Activated naive CD8-positive, alpha-beta T cell treated with anti-CD3 and anti-CD28 coated beads, Interleukin-2, amount 10 ng/mL, durations not matched to agents 7 days and 5 days (primary cell): ENCODE results near the gene RAI14. TPM values are rescaled to one million over a fixed set of nuclear protein-coding genes. Genes with fewer than 3 reads are reported as not detected.

Source experiments
- ATAC-seq: fragments of 150-1000 bp; cut with Tn5 transposase; one replicate; pipeline ENCODE4 v1.10.0; 2021; ENCODE audit warnings: low read depth, moderate library complexity
- POLR2A ChIA-PET: fragments of 350-600 bp; sonication (Branson Sonifier 250); formaldehyde crosslinking; loops from one replicate; lab custom pipeline; 2021; ENCODE audit warnings: antibody characterized with exemption; lab: Charles Lee
- DNase-seq: peaks from one replicate; pipeline ENCODE4 v3.0.0; 2021
- H3K27ac Mint-ChIP-seq: one replicate; pipeline ENCODE4 v1.8.0; 2022; ENCODE audit warnings: mild to moderate bottlenecking, mixed read lengths
- H3K27me3 Mint-ChIP-seq: one replicate; pipeline ENCODE4 v1.8.0; 2022; ENCODE audit warnings: mild to moderate bottlenecking, moderate library complexity, mixed read lengths
- H3K36me3 Mint-ChIP-seq: one replicate; pipeline ENCODE4 v1.8.0; 2021; ENCODE audit warnings: mild to moderate bottlenecking, mixed read lengths
- H3K4me1 Mint-ChIP-seq: one replicate; pipeline ENCODE4 v1.8.0; 2021; ENCODE audit warnings: mixed read lengths
- H3K4me3 Mint-ChIP-seq: one replicate; pipeline ENCODE4 v1.8.0; 2022; ENCODE audit warnings: mild to moderate bottlenecking, moderate library complexity, mixed read lengths
- H3K9me3 Mint-ChIP-seq: one replicate; pipeline ENCODE4 v1.8.0; 2021; ENCODE audit warnings: mixed read lengths
- total RNA-seq, 2 experiments: library from RNA; stranded (reverse); gene quantifications; one replicate each; pipeline ENCODE4 v1.2.3, GENCODE V29; 2021

Gene RAI14
- total RNA-seq = under 1 TPM in 1 of 2 experiments, not detected in 1; 0.77 TPM

DNA sequence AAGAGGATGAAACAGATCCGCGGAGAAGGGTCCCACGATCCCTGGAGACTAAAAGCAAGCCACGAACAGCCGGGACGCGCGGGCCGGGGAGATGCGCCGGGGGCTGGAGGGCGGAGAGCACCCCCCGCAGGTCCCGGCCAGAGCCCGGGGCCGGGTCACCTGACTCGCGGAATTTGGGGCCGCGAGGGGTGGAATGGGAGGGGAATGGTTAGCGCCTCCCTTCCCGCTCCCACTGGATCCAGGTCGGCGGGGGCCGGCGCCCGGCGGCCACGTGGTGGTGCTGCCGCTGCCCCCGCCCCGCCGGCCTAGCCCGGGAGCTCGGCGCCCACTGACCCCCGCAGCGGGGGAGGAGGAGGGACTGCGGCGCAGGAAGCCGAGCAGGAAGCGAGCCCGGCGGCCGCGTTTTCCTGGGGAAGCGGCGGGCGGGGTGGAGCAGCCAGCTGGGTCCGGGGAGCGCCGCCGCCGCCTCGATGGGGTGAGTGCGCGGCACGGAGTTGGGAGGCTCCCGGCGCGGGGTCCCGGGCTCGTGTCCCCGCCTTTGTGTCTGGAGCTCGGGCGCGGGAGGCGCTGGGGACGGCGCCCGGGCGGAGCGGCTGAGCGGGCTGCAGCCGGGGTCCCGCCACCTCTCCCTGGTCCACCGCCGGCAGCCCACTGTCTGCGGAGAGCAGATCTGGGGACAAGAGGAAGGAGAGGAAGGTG lies at the start of gene RAI14:
RAI14 (plus strand) TSS at position 328 of the 699 bp plus-strand sequence. CDS start 30,592 bp downstream, outside the sequence.
- POLR2A ChIA-PET = no interaction called here
- DNase-seq = peak; percentile 50

DNA sequence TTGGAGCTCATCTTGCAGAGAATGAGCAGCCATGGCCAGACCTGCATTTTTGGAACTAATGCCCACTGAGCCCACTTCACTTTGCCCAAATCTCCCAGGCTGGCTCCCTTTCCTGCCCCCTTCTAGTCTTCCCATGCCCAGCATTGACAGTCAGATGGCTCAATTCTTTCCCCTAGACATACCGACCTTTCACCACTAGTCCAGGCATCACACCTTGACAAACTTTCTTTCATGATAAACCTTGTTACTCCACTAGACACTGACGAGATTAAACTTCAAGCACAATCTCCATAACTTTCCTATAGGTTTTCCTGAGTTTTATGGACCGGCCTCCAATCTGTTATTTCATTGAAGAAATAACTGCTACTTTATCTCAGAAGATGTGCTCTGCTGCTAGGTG lies 47.8 kb upstream of the RAI14 start:
- Mint-ChIP-seq H3K4me1 (no peaks in the 10 kb centered on the region), H3K27ac (no peak overlapping the region), H3K36me3 (no peaks in the 10 kb centered on the region), H3K4me3 (no peak overlapping the region), H3K27me3 (no peaks in the 10 kb centered on the region), H3K9me3 (no peaks in the 10 kb centered on the region)
- DNase-seq (no peak), ATAC-seq (no peak)
- POLR2A ChIA-PET = no interaction called here

More for the DNA sequence above, at the start of gene RAI14:
- Mint-ChIP-seq H3K27ac (peak within 1 kb of the TSS; percentile 40), H3K9me3 (no peaks in the 10 kb centered on the region), H3K4me3 (peak within 1 kb of the TSS; percentile 72), H3K36me3 (no peaks in the 10 kb centered on the region), H3K27me3 (peaks cover 59% of the 10 kb centered on the region), H3K4me1 (peaks cover 9% of the 10 kb centered on the region)
- ATAC-seq = peak; percentile 41

DNA sequence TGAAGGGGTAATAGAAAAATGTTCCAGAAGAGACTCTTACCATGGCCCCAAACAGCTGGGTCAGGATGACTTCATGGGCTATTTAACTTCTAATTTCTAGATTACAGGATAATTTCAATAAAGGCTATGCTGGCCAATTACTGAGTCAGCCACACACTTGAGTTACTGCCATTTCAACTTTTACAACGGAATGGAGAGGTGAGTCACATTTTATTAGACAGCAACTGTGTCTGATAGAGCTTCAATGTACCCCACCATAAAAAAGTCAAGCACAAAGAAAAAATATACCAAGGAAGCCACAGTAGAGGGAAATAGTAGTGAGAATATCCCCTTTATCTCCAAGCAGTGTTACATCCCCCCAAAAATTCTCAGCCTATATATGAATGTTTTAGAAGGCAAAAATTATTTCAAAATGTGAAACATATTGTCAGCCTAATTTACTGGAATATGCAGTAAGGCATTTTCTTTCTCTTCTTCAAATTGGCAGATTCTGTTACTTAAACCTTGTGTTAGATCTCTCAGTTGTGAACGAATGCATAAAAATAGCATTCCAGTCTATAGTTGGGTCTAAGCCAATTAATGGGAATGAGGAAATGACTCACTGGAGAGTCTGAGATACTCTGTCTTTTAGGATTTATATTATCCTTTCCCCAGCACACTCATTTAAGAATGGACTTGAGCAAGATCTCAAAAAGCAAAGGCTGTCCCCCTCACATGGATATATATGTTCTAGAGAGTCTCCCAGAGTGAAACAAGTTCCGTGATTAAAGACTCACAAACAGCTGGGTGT lies 47.1 kb upstream of the RAI14 start:
- H3K36me3 Mint-ChIP-seq = no peaks in the 10 kb centered on the region
- ATAC-seq (no peak), DNase-seq (no peak)
- H3K9me3 Mint-ChIP-seq = no peaks in the 10 kb centered on the region
- POLR2A ChIA-PET = no interaction called here
- no peaks in the 10 kb centered on the region for H3K4me1 Mint-ChIP-seq
- no peaks in the 10 kb centered on the region for H3K27me3 Mint-ChIP-seq
- no peak overlapping the region for H3K4me3 Mint-ChIP-seq
- no peak overlapping the region for H3K27ac Mint-ChIP-seq

GRCh38 chr5:34609951-34610441 lies 46.1 kb upstream of the RAI14 start:
- Mint-ChIP-seq H3K4me3 (no peak overlapping the region), H3K4me1 (no peaks in the 10 kb centered on the region), H3K36me3 (no peaks in the 10 kb centered on the region), H3K27ac (no peak overlapping the region), H3K9me3 (no peaks in the 10 kb centered on the region), H3K27me3 (no peaks in the 10 kb centered on the region)
- POLR2A ChIA-PET = no interaction called here
- DNase-seq (no peak), ATAC-seq (no peak)

- Mint-ChIP-seq H3K4me3 (no peak overlapping the region), H3K27me3 (no peaks in the 10 kb centered on the region), H3K36me3 (no peaks in the 10 kb centered on the region), H3K9me3 (no peaks in the 10 kb centered on the region), H3K27ac (no peak overlapping the region), H3K4me1 (no peaks in the 10 kb centered on the region)
- ATAC-seq (no peak), DNase-seq (no peak)
- POLR2A ChIA-PET = no interaction called here
Observed at GRCh38 chr5:34610546-34610945, 45.6 kb upstream of the RAI14 start.

- H3K9me3 Mint-ChIP-seq = no peaks in the 10 kb centered on the region
- DNase-seq = no peak
- no peaks in the 10 kb centered on the region for H3K4me1 Mint-ChIP-seq
- POLR2A ChIA-PET = no interaction called here
- H3K27me3 Mint-ChIP-seq = no peaks in the 10 kb centered on the region
- no peak overlapping the region for H3K27ac Mint-ChIP-seq
- no peak overlapping the region for H3K4me3 Mint-ChIP-seq
- no peaks in the 10 kb centered on the region for H3K36me3 Mint-ChIP-seq
- ATAC-seq = no peak
Observed at GRCh38 chr5:34611464-34612415, 44.4 kb upstream of the RAI14 start.

- POLR2A ChIA-PET = no interaction called here
- Mint-ChIP-seq H3K27ac (no peak overlapping the region), H3K36me3 (no peaks in the 10 kb centered on the region), H3K4me3 (no peak overlapping the region), H3K9me3 (no peaks in the 10 kb centered on the region), H3K4me1 (no peaks in the 10 kb centered on the region), H3K27me3 (peaks cover 3% of the 10 kb centered on the region)
- DNase-seq (no peak), ATAC-seq (no peak)
Observed at GRCh38 chr5:34616651-34617050, 39.5 kb upstream of the RAI14 start.

- Mint-ChIP-seq H3K4me1 (no peaks in the 10 kb centered on the region), H3K27me3 (peaks cover 6% of the 10 kb centered on the region), H3K36me3 (no peaks in the 10 kb centered on the region), H3K9me3 (no peaks in the 10 kb centered on the region), H3K4me3 (no peak overlapping the region), H3K27ac (no peak overlapping the region)
- DNase-seq (no peak), ATAC-seq (no peak)
- POLR2A ChIA-PET = no interaction called here
Observed at GRCh38 chr5:34618371-34619065, 37.6 kb upstream of the RAI14 start.

DNA sequence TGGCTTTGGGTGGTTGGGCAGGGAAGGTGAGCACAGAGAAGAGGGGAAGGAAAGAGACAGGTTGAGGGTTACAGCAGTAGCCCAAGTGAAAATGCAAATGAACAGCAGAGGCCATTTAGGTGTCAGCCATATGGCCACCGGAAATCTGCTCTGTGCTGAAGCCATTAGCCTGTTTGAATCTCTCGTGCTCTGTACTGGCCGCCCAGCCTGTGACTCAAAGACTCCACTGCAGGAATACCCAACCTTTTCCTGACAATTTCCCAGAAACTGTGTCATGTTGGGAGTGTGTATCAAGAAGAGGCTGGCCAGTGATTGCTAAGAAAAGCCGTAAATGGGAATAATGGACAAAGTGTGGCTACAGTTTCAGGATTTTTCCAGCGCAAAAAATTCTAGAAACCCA lies 35.9 kb upstream of the RAI14 start:
- ATAC-seq = no peak
- DNase-seq = no peak
- Mint-ChIP-seq H3K27me3 (peaks cover 12% of the 10 kb centered on the region), H3K4me3 (no peak overlapping the region), H3K9me3 (no peaks in the 10 kb centered on the region), H3K36me3 (no peaks in the 10 kb centered on the region), H3K4me1 (no peaks in the 10 kb centered on the region), H3K27ac (no peak overlapping the region)
- POLR2A ChIA-PET = no interaction called here

DNA sequence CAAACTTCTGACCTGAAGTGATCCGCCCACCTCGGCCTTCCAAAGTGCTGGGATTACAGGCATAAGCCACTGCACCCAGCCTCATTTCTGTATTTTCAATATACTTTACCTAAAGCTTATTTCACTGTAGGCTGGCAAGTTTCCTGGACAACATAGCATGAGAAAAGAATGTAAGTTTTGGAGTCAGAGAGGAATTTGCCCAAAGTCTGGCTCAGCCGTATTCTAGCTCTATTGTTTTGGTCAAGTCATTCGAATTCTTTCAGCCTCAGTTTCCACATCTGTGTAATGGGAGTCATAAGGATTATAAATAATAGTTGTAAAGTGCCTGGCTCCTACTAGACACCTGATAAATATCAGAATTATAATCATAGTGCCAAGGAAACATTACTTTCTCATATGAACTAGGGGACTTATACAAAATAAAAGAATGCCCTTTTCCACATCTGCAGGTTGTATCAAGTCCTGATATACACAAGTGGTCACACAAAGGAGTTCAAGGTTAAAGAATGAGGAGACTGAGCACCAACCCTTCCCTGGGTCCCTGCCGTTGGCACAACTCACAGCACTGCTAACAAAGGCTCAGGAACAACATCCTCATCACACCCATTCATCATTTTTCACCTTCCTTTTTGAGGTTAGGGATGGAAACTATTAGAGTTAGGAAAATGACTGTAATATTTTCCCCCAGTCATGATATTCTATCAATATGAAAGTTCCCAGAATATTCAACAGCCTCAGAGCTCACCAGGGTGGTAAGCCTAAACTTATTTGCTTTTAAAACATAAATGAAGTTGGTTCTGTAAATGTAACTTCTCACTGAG lies 34.6 kb upstream of the RAI14 start:
- no peak overlapping the region for H3K27ac Mint-ChIP-seq

GRCh38 chr5:34622098-34622400 lies 34.1 kb upstream of the RAI14 start:
- H3K9me3 Mint-ChIP-seq = no peaks in the 10 kb centered on the region
- H3K36me3 Mint-ChIP-seq = no peaks in the 10 kb centered on the region
- no peak overlapping the region for H3K27ac Mint-ChIP-seq
- ATAC-seq (no peak), DNase-seq (no peak)
- H3K27me3 Mint-ChIP-seq = peaks cover 12% of the 10 kb centered on the region
- POLR2A ChIA-PET = no interaction called here
- no peaks in the 10 kb centered on the region for H3K4me1 Mint-ChIP-seq
- no peak overlapping the region for H3K4me3 Mint-ChIP-seq

More for the DNA sequence above, 34.6 kb upstream of the RAI14 start:
- no peak overlapping the region for H3K4me3 Mint-ChIP-seq
- POLR2A ChIA-PET = no interaction called here
- ATAC-seq (no peak), DNase-seq (no peak)
- H3K27me3 Mint-ChIP-seq = peaks cover 12% of the 10 kb centered on the region
- no peaks in the 10 kb centered on the region for H3K36me3 Mint-ChIP-seq
- H3K9me3 Mint-ChIP-seq = no peaks in the 10 kb centered on the region
- H3K4me1 Mint-ChIP-seq = no peaks in the 10 kb centered on the region

GRCh38 chr5:34624691-34625090 lies 31.4 kb upstream of the RAI14 start:
- H3K27me3 Mint-ChIP-seq = peaks cover 9% of the 10 kb centered on the region
- no peaks in the 10 kb centered on the region for H3K9me3 Mint-ChIP-seq
- no peaks in the 10 kb centered on the region for H3K4me1 Mint-ChIP-seq
- DNase-seq (no peak), ATAC-seq (no peak)
- POLR2A ChIA-PET = no interaction called here
- no peak overlapping the region for H3K27ac Mint-ChIP-seq
- H3K4me3 Mint-ChIP-seq = no peak overlapping the region
- no peaks in the 10 kb centered on the region for H3K36me3 Mint-ChIP-seq
